OCI-LY3 (cell line): ENCODE results near the gene E2F2.

Source experiments
- H2AFZ ChIP-seq: fragments of 200-600, 300-600 bp; shearing (Covaris generic); 2 replicates; pipeline ENCODE4 v1.6.0; 2014; ENCODE audit warnings: antibody characterized with exemption, low read depth, low read length
- H3K27ac ChIP-seq: fragments of 200-600, 300-600 bp; sonication (generic); 2 replicates; pipeline ENCODE4 v1.5.1; 2014; ENCODE audit warnings: mild to moderate bottlenecking, low read length, moderate library complexity, mixed read lengths
- H3K27me3 ChIP-seq: fragments of 200-600, 300-600 bp; sonication (generic); 2 replicates; pipeline ENCODE4 v1.6.1; 2014; ENCODE audit warnings: low read depth, low read length, mixed read lengths
- H3K36me3 ChIP-seq: fragments of 200-600, 300-600 bp; sonication (generic); replicated peaks from 2 replicates; pipeline ENCODE3; 2014; ENCODE audit warnings: low read depth, low read length, mixed read lengths
- H3K4me1 ChIP-seq: fragments of 300-600, 200-600 bp; sonication (generic); 2 replicates; pipeline ENCODE4 v1.6.1; 2014; ENCODE audit warnings: low read length, mixed read lengths
- H3K4me2 ChIP-seq: fragments of 200-600, 300-600 bp; sonication (generic); 2 replicates; pipeline ENCODE4 v1.6.1; 2014; ENCODE audit warnings: low read length, mixed read lengths
- H3K4me3 ChIP-seq: fragments of 300-600, 200-600 bp; sonication (generic); 2 replicates; pipeline ENCODE4 v1.5.1; 2014; ENCODE audit warnings: antibody characterized with exemption, mild to moderate bottlenecking, low read length, moderate library complexity
- H3K79me2 ChIP-seq: fragments of 300-600, 200-600 bp; shearing (Covaris generic); 2 replicates; pipeline ENCODE4 v1.6.1; 2014; ENCODE audit warnings: mild to moderate bottlenecking, low read length, mixed read lengths
- H3K9ac ChIP-seq: fragments of 300-600, 200-600 bp; shearing (Covaris generic); 2 replicates; pipeline ENCODE4 v1.6.0; 2014; ENCODE audit warnings: mild to moderate bottlenecking, low read length, moderate library complexity
- H3K9me3 ChIP-seq: fragments of 200-600, 300-600 bp; shearing (Covaris generic); 2 replicates; pipeline ENCODE4 v1.6.1; 2014; ENCODE audit warnings: low read length, mixed read lengths; ENCODE audit not compliant: insufficient read depth
- H4K20me1 ChIP-seq: fragments of 200-600, 300-600 bp; sonication (generic); 2 replicates; pipeline ENCODE4 v1.6.1; 2016; ENCODE audit warnings: low read length, mixed read lengths; ENCODE audit not compliant: insufficient read depth
- EZH2phosphoT487 ChIP-seq: fragments of 200-600 bp; shearing (Covaris generic); IDR thresholded peaks from 2 replicates; pipeline ENCODE4 v1.6.1; 2018; ENCODE audit warnings: antibody characterized with exemption, mixed run types, low read depth
- TF ChIP-seq, protein P1 (sequence below): fragments of 200-600, 300-600 bp; sonication (generic); IDR thresholded peaks from 2 replicates; pipeline ENCODE4 v1.5.1; 2014; ENCODE audit warnings: antibody characterized with exemption, low read length, low read depth

Gene E2F2

DNA sequence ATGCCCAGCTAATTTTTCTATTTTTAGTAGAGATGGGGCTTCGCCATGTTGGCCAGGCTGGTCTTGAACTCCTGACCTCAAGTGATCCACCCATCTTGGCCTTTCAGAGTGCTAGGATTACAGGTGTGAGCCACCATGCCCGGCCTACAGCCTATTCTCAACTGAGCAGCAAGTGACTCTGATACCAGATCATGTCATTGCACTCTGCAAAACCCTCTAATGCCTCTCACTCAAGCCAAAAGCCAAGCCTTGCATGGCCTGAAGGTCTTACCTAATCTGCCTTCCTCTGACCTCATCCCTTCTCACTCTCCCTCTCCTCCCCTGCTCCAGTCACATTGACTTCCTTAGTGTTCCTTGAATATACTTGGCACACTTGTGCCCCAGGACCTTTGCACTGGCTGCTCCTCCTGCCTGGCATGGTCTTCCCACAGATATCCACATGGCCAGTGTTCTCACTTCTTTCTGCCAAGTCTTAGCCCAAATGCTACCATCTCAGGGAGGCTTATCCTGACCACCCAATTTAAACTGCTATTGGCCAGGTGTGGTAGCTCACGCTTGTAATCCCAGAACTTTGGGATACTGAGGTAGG lies 38.8 kb downstream of the E2F2 start:
- no peaks in the 10 kb centered on the region for H3K79me2 ChIP-seq
- no peak overlapping the region for H3K4me3 ChIP-seq
- no peak overlapping the region for H2AFZ ChIP-seq
- no peak overlapping the region for H3K27ac ChIP-seq
- TF ChIP-seq EZH2phosphoT487: no peak
- TF ChIP-seq, protein P1, sequence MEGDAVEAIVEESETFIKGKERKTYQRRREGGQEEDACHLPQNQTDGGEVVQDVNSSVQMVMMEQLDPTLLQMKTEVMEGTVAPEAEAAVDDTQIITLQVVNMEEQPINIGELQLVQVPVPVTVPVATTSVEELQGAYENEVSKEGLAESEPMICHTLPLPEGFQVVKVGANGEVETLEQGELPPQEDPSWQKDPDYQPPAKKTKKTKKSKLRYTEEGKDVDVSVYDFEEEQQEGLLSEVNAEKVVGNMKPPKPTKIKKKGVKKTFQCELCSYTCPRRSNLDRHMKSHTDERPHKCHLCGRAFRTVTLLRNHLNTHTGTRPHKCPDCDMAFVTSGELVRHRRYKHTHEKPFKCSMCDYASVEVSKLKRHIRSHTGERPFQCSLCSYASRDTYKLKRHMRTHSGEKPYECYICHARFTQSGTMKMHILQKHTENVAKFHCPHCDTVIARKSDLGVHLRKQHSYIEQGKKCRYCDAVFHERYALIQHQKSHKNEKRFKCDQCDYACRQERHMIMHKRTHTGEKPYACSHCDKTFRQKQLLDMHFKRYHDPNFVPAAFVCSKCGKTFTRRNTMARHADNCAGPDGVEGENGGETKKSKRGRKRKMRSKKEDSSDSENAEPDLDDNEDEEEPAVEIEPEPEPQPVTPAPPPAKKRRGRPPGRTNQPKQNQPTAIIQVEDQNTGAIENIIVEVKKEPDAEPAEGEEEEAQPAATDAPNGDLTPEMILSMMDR: no peak
- H3K9ac ChIP-seq: no peak overlapping the region
- no peaks in the 10 kb centered on the region for H3K9me3 ChIP-seq
- no peak overlapping the region for H3K4me2 ChIP-seq
- no peaks in the 10 kb centered on the region for H3K36me3 ChIP-seq
- no peaks in the 10 kb centered on the region for H3K4me1 ChIP-seq
- H3K27me3 ChIP-seq: 0 out of 2 replicates have a peak, but pooled peaks cover 9% of the 10 kb centered on the region
- H4K20me1 ChIP-seq: no peaks in the 10 kb centered on the region

GRCh38 chr1:23489842-23490241 lies 41.2 kb downstream of the E2F2 start:
- TF ChIP-seq, protein P1: no peak
- no peak for TF ChIP-seq EZH2phosphoT487
- no peak overlapping the region for H3K27ac ChIP-seq
- no peak overlapping the region for H3K4me2 ChIP-seq
- no peaks in the 10 kb centered on the region for H3K36me3 ChIP-seq
- H3K9me3 ChIP-seq: no peaks in the 10 kb centered on the region
- no peak overlapping the region for H3K9ac ChIP-seq
- H2AFZ ChIP-seq: no peak overlapping the region
- H3K79me2 ChIP-seq: no peaks in the 10 kb centered on the region
- H3K27me3 ChIP-seq: peaks cover 14% of the 10 kb centered on the region; the same call in 1 of the 2 replicates
- no peaks in the 10 kb centered on the region for H3K4me1 ChIP-seq
- no peaks in the 10 kb centered on the region for H4K20me1 ChIP-seq
- H3K4me3 ChIP-seq: no peak overlapping the region

GRCh38 chr1:23485002-23485332 lies 46.1 kb downstream of the E2F2 start:
- H3K36me3 ChIP-seq: no peaks in the 10 kb centered on the region
- H3K27me3 ChIP-seq: peaks cover 13% of the 10 kb centered on the region; the same call in 1 of the 2 replicates
- H3K9me3 ChIP-seq: no peaks in the 10 kb centered on the region
- no peak overlapping the region for H3K9ac ChIP-seq
- peak overlapping the region; percentile 86; the same call in 1 of the 2 replicates for H3K4me3 ChIP-seq
- no peak overlapping the region for H2AFZ ChIP-seq
- H3K4me1 ChIP-seq: peaks cover 10% of the 10 kb centered on the region
- H3K79me2 ChIP-seq: no peaks in the 10 kb centered on the region
- H3K27ac ChIP-seq: no peak overlapping the region
- H3K4me2 ChIP-seq: peak overlapping the region; percentile 76
- TF ChIP-seq, protein P1: no peak
- TF ChIP-seq EZH2phosphoT487: no peak
- no peaks in the 10 kb centered on the region for H4K20me1 ChIP-seq

- Histone ChIP-seq H3K79me2 (no peaks in the 10 kb centered on the region), H3K27ac (no peak overlapping the region), H3K4me3 (peak overlapping the region; percentile 86), H3K9ac (peak overlapping the region; percentile 16; the same call in 1 of the 2 replicates), H2AFZ (peak overlapping the region; percentile 76; the same call in 1 of the 2 replicates), H3K27me3 (peaks cover 7% of the 10 kb centered on the region; the same call in 1 of the 2 replicates), H3K4me1 (peaks cover 10% of the 10 kb centered on the region), H3K4me2 (peak overlapping the region; percentile 76), H3K9me3 (no peaks in the 10 kb centered on the region), H4K20me1 (no peaks in the 10 kb centered on the region), H3K36me3 (no peaks in the 10 kb centered on the region)
- no peak for TF ChIP-seq EZH2phosphoT487
- TF ChIP-seq, protein P1: no peak
Measured at GRCh38 chr1:23484253-23485001, 46.6 kb downstream of the E2F2 start.
